HepG2 (cell line): ENCODE results near the gene MSI2. TPM values are rescaled to one million over a fixed set of nuclear protein-coding genes. Genes with fewer than 3 reads are reported as not detected.

Source experiments
- ATAC-seq: fragments of 200-7000 bp; cut with Tn5 transposase; 3 replicates; pipeline ENCODE4 v1.9.1; 2020; ENCODE audit warnings: mild to moderate bottlenecking, moderate library complexity
- BruUV-seq: library from RNA; stranded (reverse); fragments of 400-500 nt; replicated peaks from 2 replicates; lab custom pipeline; 2021; lab: Mats Ljungman, UMichigan
- CTCF ChIA-PET: fragments of 300-600 bp; formaldehyde crosslinking; extraction: SDS; loops from one replicate; lab custom pipeline; 2021; ENCODE audit warnings: low total read pairs, inconsistent platforms, low intra/inter-chr PET ratio; lab: Yijun Ruan, JAX
- POLR2A ChIA-PET: fragments of 350-600 bp; sonication (Branson Sonifier 250); formaldehyde crosslinking; loops from one replicate; lab custom pipeline; 2020; ENCODE audit warnings: antibody characterized with exemption, inconsistent platforms; lab: Yijun Ruan, JAX
- DNase-seq: peaks from one replicate; pipeline ENCODE4 v3.0.0-alpha.2; 2015; ENCODE audit warnings: low spot score
- FAIRE-seq: peaks from 3 replicates; lab custom pipeline; 2011; peaks lifted over from hg19 to GRCh38; lab: Jason Lieb, UNC
- H2AFZ ChIP-seq: one replicate; pipeline ENCODE4 v1.6.1; 2011; ENCODE audit warnings: low read length, inconsistent platforms
- H3K27ac ChIP-seq: fragments of 300-600 bp; 3 replicates; pipeline ENCODE4 v1.8.0; 2011; ENCODE audit warnings: mixed run types, mild to moderate bottlenecking, mixed read lengths, low read length, inconsistent platforms; ENCODE audit not compliant: insufficient read depth; ENCODE audit errors: extremely low read length
- H3K27me3 ChIP-seq, 2 experiments: fragments of 200-600 bp in 1 of 2; 2 replicates in 1 of 2; 3 replicates in 1 of 2; pipeline versions ENCODE4 v1.6.0 to v1.8.0; 2011; ENCODE audit warnings: low read length in 2 of 2, mild to moderate bottlenecking in 2 of 2, moderate library complexity in 2 of 2, inconsistent platforms in 1 of 2; ENCODE audit not compliant: insufficient read depth in 2 of 2, control insufficient read depth in 1 of 2
- H3K36me3 ChIP-seq, 2 experiments: fragments of 200-600 bp in 1 of 2; replicated peaks in 1 of 2; 2 replicates in 1 of 2; 3 replicates in 1 of 2; pipeline versions ENCODE4 v1.5.1 to v1.8.0; 2011; ENCODE audit warnings: low read length in 2 of 2, inconsistent platforms in 1 of 2; ENCODE audit not compliant: insufficient read depth in 2 of 2, control insufficient read depth in 1 of 2
- H3K4me1 ChIP-seq: 2 replicates; pipeline ENCODE4 v1.5.1; 2012; ENCODE audit warnings: low read length, inconsistent platforms; ENCODE audit not compliant: insufficient read depth
- H3K4me2 ChIP-seq: 2 replicates; pipeline ENCODE4 v1.6.0; 2011; ENCODE audit warnings: low read depth, low read length, inconsistent platforms
- H3K4me3 ChIP-seq, 3 experiments: fragments of 200-600 bp in 1 of 3; sonication (generic), shearing (Covaris generic) in 1 of 3; replicated peaks in 1 of 3; 2 replicates each; pipeline ENCODE4 v1.5.1; 2011 to 2016; ENCODE audit warnings: low read length in 3 of 3, inconsistent platforms in 2 of 3, low read depth in 2 of 3, mild to moderate bottlenecking in 2 of 3, control low read depth in 1 of 3, mixed read lengths in 1 of 3; ENCODE audit not compliant: insufficient read depth in 1 of 3
- H3K79me2 ChIP-seq: one replicate; pipeline ENCODE4 v1.6.1; 2011; ENCODE audit warnings: low read length, inconsistent platforms; ENCODE audit not compliant: insufficient read depth
- H3K9ac ChIP-seq: 2 replicates; pipeline ENCODE4 v1.6.0; 2011; ENCODE audit warnings: mild to moderate bottlenecking, low read depth, low read length, inconsistent platforms; ENCODE audit not compliant: insufficient read depth
- H3K9me3 ChIP-seq: 2 replicates; pipeline ENCODE4 v1.5.1; 2012; ENCODE audit warnings: mild to moderate bottlenecking, low read length
- H4K20me1 ChIP-seq: 2 replicates; pipeline ENCODE4 v1.6.0; 2011; ENCODE audit warnings: inconsistent platforms, mild to moderate bottlenecking, low read length, moderate library complexity; ENCODE audit not compliant: insufficient read depth
- CENPT ChIP-seq: sonication (generic); formaldehyde crosslinking; IDR thresholded peaks from 2 replicates; pipeline ENCODE4 v1.8.0; 2022; ENCODE audit warnings: low read depth, mild to moderate bottlenecking, moderate library complexity, missing genetic modification reagents
- NFAT5 ChIP-seq: sonication (generic); formaldehyde crosslinking; IDR thresholded peaks from 2 replicates; pipeline ENCODE4 v1.4.0; 2020; ENCODE audit warnings: missing genetic modification reagents
- RBM22 ChIP-seq: fragments of 200-400 bp; formaldehyde crosslinking; optimal IDR thresholded peaks from 2 replicates; pipeline ENCODE3; 2017; ENCODE audit warnings: mild to moderate bottlenecking, low read length, moderate library complexity
- SRY ChIP-seq: sonication (generic); formaldehyde crosslinking; IDR thresholded peaks from 2 replicates; pipeline ENCODE4 v1.8.0; 2022; ENCODE audit warnings: mild to moderate bottlenecking, missing genetic modification reagents
- ZFY ChIP-seq: sonication (generic); formaldehyde crosslinking; IDR thresholded peaks from 2 replicates; pipeline ENCODE4 v1.4.0; 2020; ENCODE audit warnings: missing genetic modification reagents
- ZMAT5 ChIP-seq: sonication (generic); formaldehyde crosslinking; IDR thresholded peaks from 2 replicates; pipeline ENCODE4 v1.5.0; 2020; ENCODE audit warnings: mild to moderate bottlenecking, low read depth, missing genetic modification reagents, borderline replicate concordance
- ZNF18 ChIP-seq: sonication (generic); formaldehyde crosslinking; IDR thresholded peaks from 2 replicates; pipeline ENCODE4 v1.8.0; 2022; ENCODE audit warnings: mild to moderate bottlenecking, missing genetic modification reagents; ENCODE audit not compliant: insufficient replicate concordance
- ZNF24 ChIP-seq: fragments of 450-650 bp; IDR thresholded peaks from 2 replicates; pipeline ENCODE4 v1.6.1; 2017; ENCODE audit warnings: antibody characterized with exemption, mild to moderate bottlenecking
- ZNF543 ChIP-seq: sonication (generic); formaldehyde crosslinking; IDR thresholded peaks from 2 replicates; pipeline ENCODE4 v1.4.0; 2020; ENCODE audit warnings: mild to moderate bottlenecking, missing genetic modification reagents
- ZNF569 ChIP-seq: sonication (generic); formaldehyde crosslinking; IDR thresholded peaks from 2 replicates; pipeline ENCODE4 v1.5.0; 2020; ENCODE audit warnings: mild to moderate bottlenecking, missing genetic modification reagents, moderate library complexity, borderline replicate concordance
- ZNF709 ChIP-seq: sonication (generic); formaldehyde crosslinking; IDR thresholded peaks from 2 replicates; pipeline ENCODE4 v1.5.0; 2020; ENCODE audit warnings: mild to moderate bottlenecking, missing genetic modification reagents
- WGBS: methylation state at CpG from one replicate; pipeline ENCODE4 v1.1.6; 2017; ENCODE audit warnings: low lambda C conversion rate; 5-methylcytosine and 5-hydroxymethylcytosine counted together
- in situ Hi-C: cut with HindIII; loops from 2 replicates; pipeline ENCODE4 v1.10.0; 2017; ENCODE audit warnings: low pct_unique_long_range_greater_than_20kb; ENCODE audit not compliant: extremely low pct_ligation_motif_present
- intact Hi-C: fragments of 100-400 bp; cut with micrococcal nuclease; formaldehyde crosslinking; loops from one replicate; pipeline ENCODE4 v1.10.0; 2022; ENCODE audit not compliant: unreplicated experiment
- polyA plus RNA-seq, 8 experiments: library from polyadenylated mRNA; depleted of rRNA in 3 of 8; stranded (reverse) in 7 of 8; unstranded in 1 of 8; fragments of >200 nt; fragmentation: Illumina TruSeq in 4 of 8; extraction: Trizol in 4 of 8; gene quantifications; 2 replicates each; pipeline versions ENCODE4 v1.2.1 to v1.2.3, GENCODE V29; 2011 to 2016; ENCODE audit warnings: low read depth in 4 of 8, missing spikeins in 1 of 8, mixed read lengths in 1 of 8; ENCODE audit not compliant: insufficient read depth in 1 of 8
- total RNA-seq, 5 experiments: library from RNA; depleted of rRNA; stranded (reverse); fragments of >200 nt; fragmentation: Illumina TruSeq; extraction: Trizol; gene quantifications; 2 replicates each; pipeline ENCODE4 v1.2.3, GENCODE V29; 2016; ENCODE audit warnings: low read depth in 1 of 5

Gene MSI2
- total and polyA plus RNA-seq, 2 of the 13 experiments (the other 11 are each of a cell fraction or from before 2014, with no cell fraction given) = 77.5 to 78.4 TPM

- no peak for TF ChIP-seq ZNF18 (CRISPR knock-in tag)
Observed at GRCh38 chr17:57505841-57506773, 249.8 kb downstream of the MSI2 start (continued).

GRCh38 chr17:57506774-57507127, 250.4 kb downstream of the MSI2 start:
- FAIRE-seq (no peak), ATAC-seq (no peak), DNase-seq (no peak)
- in situ Hi-C loops = no loop called here
- TF ChIP-seq ZFY (no peak), ZNF569 (CRISPR knock-in tag) (no peak), ZNF543 (CRISPR knock-in tag) (no peak), NFAT5 (CRISPR knock-in tag) (no peak), ZNF709 (CRISPR knock-in tag) (no peak), ZMAT5 (CRISPR knock-in tag) (no peak), ZNF24 (no peak), SRY (CRISPR knock-in tag) (no peak), RBM22 (no peak), CENPT (CRISPR knock-in tag) (no peak)
- WGBS = 100% methylated on average over 1 of the region's 1 CpG
- Histone ChIP-seq H3K27me3 (no peaks in the 10 kb centered on the region), H3K9ac (no peak overlapping the region), H3K4me1 (no peaks in the 10 kb centered on the region), H3K27ac (no peak overlapping the region), H3K79me2 (peaks cover 16% of the 10 kb centered on the region), H3K36me3 (peaks cover 5 to 7% of the 10 kb centered on the region in 2 experiments; a peak in 3 of 5 replicates), H3K4me2 (no peak overlapping the region), H2AFZ (no peak overlapping the region), H3K4me3 (no peak overlapping the region), H3K9me3 (no peaks in the 10 kb centered on the region), H4K20me1 (no peaks in the 10 kb centered on the region)
- ChIA-PET CTCF (no interaction called here), POLR2A (no interaction called here)
- no TSS peak for BruUV-seq
- intact Hi-C loops = no loop called here
